Lower leg skin (tissue), 3 donors: ENCODE data around the gene FNIP1.

ENCODE experiments used
- CTCF ChIP-seq, 3 donors: fragments of 450-650 bp; IDR thresholded peaks; one replicate each; pipeline ENCODE4 v1.5.1; 2016; ENCODE audit warnings: antibody characterized with exemption in 3 of 3, mild to moderate bottlenecking in 3 of 3, moderate library complexity in 2 of 3
- POLR2A ChIP-seq, 2 donors: fragments of 450-650 bp; IDR thresholded peaks; one replicate each; pipeline ENCODE4 v1.6.1; 2016 to 2017; ENCODE audit warnings: antibody characterized with exemption in 2 of 2, mild to moderate bottlenecking in 1 of 2, moderate library complexity in 1 of 2

- TF ChIP-seq POLR2A (IDR thresholded peaks at IDR 0.05) (no peak), CTCF (IDR thresholded peaks at IDR 0.05) (no peak)
These were observed 149.6 kb downstream of the FNIP1 start for GRCh38 chr5:131647048-131647769.
